GM23338 (cell line): ENCODE results near the gene TNPO1. TPM values are rescaled to one million over a fixed set of nuclear protein-coding genes. Genes with fewer than 3 reads are reported as not detected.

Experiments
- ATAC-seq: fragments of 200-7000 bp; cut with Tn5 transposase; 3 replicates; pipeline ENCODE4 v1.9.1; 2020
- DNase-seq: peaks from one replicate; pipeline ENCODE4 v3.0.0-alpha.2; 2015; ENCODE audit warnings: low spot score
- H2AFZ ChIP-seq: fragments of 200-600 bp; sonication (generic); 2 replicates; pipeline ENCODE4 v1.8.0; 2016; ENCODE audit warnings: antibody characterized with exemption, mild to moderate bottlenecking, moderate library complexity
- H3F3A ChIP-seq: fragments of 200-600 bp; sonication (generic); replicated peaks from 2 replicates; pipeline ENCODE4 v1.8.0; 2017; ENCODE audit warnings: antibody characterized with exemption, mixed run types, low read depth
- H3K27ac ChIP-seq: fragments of 200-600 bp; sonication (generic); 2 replicates; pipeline ENCODE4 v1.6.1; 2016; ENCODE audit warnings: low read depth
- H3K27me3 ChIP-seq: fragments of 200-600 bp; sonication (generic); 2 replicates; pipeline ENCODE4 v1.8.0; 2016; ENCODE audit warnings: mild to moderate bottlenecking, mixed run types, moderate library complexity; ENCODE audit not compliant: insufficient read depth
- H3K36me3 ChIP-seq: fragments of 200-600 bp; sonication (generic); 2 replicates; pipeline ENCODE4 v1.8.0; 2016; ENCODE audit warnings: mild to moderate bottlenecking; ENCODE audit not compliant: insufficient read depth
- H3K4me1 ChIP-seq: fragments of 200-600 bp; sonication (generic); 2 replicates; pipeline ENCODE4 v1.8.0; 2016; ENCODE audit warnings: mild to moderate bottlenecking, moderate library complexity; ENCODE audit not compliant: insufficient read depth
- H3K4me2 ChIP-seq: fragments of 200-600 bp; sonication (generic); 2 replicates; pipeline ENCODE4 v1.7.1; 2017; ENCODE audit warnings: mixed run types
- H3K4me3 ChIP-seq: fragments of 200-600 bp; sonication (generic); 2 replicates; pipeline ENCODE4 v1.6.1; 2016; ENCODE audit warnings: mixed run types
- H3K79me2 ChIP-seq: fragments of 200-600 bp; sonication (generic); replicated peaks from 2 replicates; pipeline ENCODE4 v1.8.0; 2017; ENCODE audit warnings: mild to moderate bottlenecking; ENCODE audit not compliant: insufficient read depth
- H3K9me2 ChIP-seq: fragments of 200-600 bp; sonication (generic); 2 replicates; pipeline ENCODE4 v1.8.0; 2017; ENCODE audit not compliant: insufficient read depth
- H4K20me1 ChIP-seq: fragments of 200-600 bp; sonication (generic); replicated peaks from 2 replicates; pipeline ENCODE4 v1.8.0; 2017; ENCODE audit warnings: mild to moderate bottlenecking; ENCODE audit not compliant: insufficient read depth
- H3K27ac Mint-ChIP-seq: 2 replicates; pipeline ENCODE4 v1.8.0; 2020; ENCODE audit warnings: inconsistent platforms, mild to moderate bottlenecking, moderate library complexity, mixed read lengths
- H3K27me3 Mint-ChIP-seq: 3 replicates; pipeline ENCODE4 v1.8.0; 2022; ENCODE audit warnings: low read depth, mild to moderate bottlenecking, moderate library complexity, mixed read lengths, inconsistent platforms; ENCODE audit not compliant: insufficient read depth, poor library complexity
- H3K36me3 Mint-ChIP-seq: 3 replicates; pipeline ENCODE4 v1.8.0; 2021; ENCODE audit warnings: low read depth, mild to moderate bottlenecking, inconsistent platforms, moderate library complexity, mixed read lengths
- H3K4me1 Mint-ChIP-seq: 3 replicates; pipeline ENCODE4 v1.8.0; 2020; ENCODE audit warnings: mild to moderate bottlenecking, inconsistent platforms, mixed read lengths
- H3K4me3 Mint-ChIP-seq: 3 replicates; pipeline ENCODE4 v1.8.0; 2021; ENCODE audit warnings: moderate library complexity, mild to moderate bottlenecking, inconsistent platforms, mixed read lengths
- H3K9me3 Mint-ChIP-seq: 3 replicates; pipeline ENCODE4 v1.8.0; 2020; ENCODE audit warnings: moderate library complexity, mild to moderate bottlenecking, inconsistent platforms, mixed read lengths
- CREB1 ChIP-seq: fragments of 250-450 bp; sonication (Bioruptor Pico); IDR thresholded peaks from 2 replicates; pipeline ENCODE4 v1.5.0; 2020; ENCODE audit warnings: low read depth, mild to moderate bottlenecking, moderate library complexity
- EZH2 ChIP-seq: fragments of 200-600 bp; sonication (generic); IDR thresholded peaks from one replicate; pipeline ENCODE4 v1.8.0; 2017; ENCODE audit warnings: antibody characterized with exemption, mild to moderate bottlenecking, low read depth; ENCODE audit not compliant: unreplicated experiment
- EZH2phosphoT487 ChIP-seq: fragments of 200-600 bp; sonication (generic); IDR thresholded peaks from one replicate; pipeline ENCODE4 v1.8.1; 2018; ENCODE audit warnings: antibody characterized with exemption; ENCODE audit not compliant: unreplicated experiment
- JUNB ChIP-seq: IDR thresholded peaks from one replicate; pipeline ENCODE4 v1.6.1; 2016; ENCODE audit warnings: antibody characterized with exemption; ENCODE audit not compliant: unreplicated experiment
- NANOG ChIP-seq: IDR thresholded peaks from 2 replicates; pipeline ENCODE4 v1.6.1; 2016; ENCODE audit warnings: antibody characterized with exemption, borderline replicate concordance
- POLR2AphosphoS5 ChIP-seq: IDR thresholded peaks from 2 replicates; pipeline ENCODE4 v1.6.1; 2016; ENCODE audit warnings: antibody characterized with exemption, low read depth
- STAT1 ChIP-seq: IDR thresholded peaks from one replicate; pipeline ENCODE4 v1.6.1; 2016; ENCODE audit warnings: antibody characterized with exemption; ENCODE audit not compliant: unreplicated experiment
- ZNF114 ChIP-seq: fragments of 250-450 bp; sonication (Bioruptor Pico); IDR thresholded peaks from 2 replicates; pipeline ENCODE4 v1.5.0; 2020; ENCODE audit warnings: mild to moderate bottlenecking, moderate library complexity
- ZNF331 ChIP-seq: fragments of 250-450 bp; sonication (Bioruptor Pico); IDR thresholded peaks from 2 replicates; pipeline ENCODE4 v1.5.0; 2020; ENCODE audit warnings: low read depth, mild to moderate bottlenecking, moderate library complexity
- polyA plus RNA-seq: library from polyadenylated mRNA; unstranded; fragments of >200 nt; fragmentation: Nextera tagmentation; extraction: Ambion mirVana; gene quantifications from 2 replicates; pipeline ENCODE4 v1.2.1, GENCODE V29; 2016
- total RNA-seq: library from RNA; depleted of rRNA; stranded (reverse); fragments of >200 nt; shearing (Covaris generic); gene quantifications from 2 replicates; pipeline ENCODE4 v1.2.3, GENCODE V29; 2014
- TF ChIP-seq, protein P1 (sequence below), 2 experiments: fragments of 200-600 bp in 1 of 2; sonication (generic) in 1 of 2; conservative IDR thresholded peaks; 2 replicates each; pipeline versions ENCODE4 v1.5.1 to v1.6.1; 2016 to 2017; ENCODE audit warnings: antibody characterized with exemption in 2 of 2, low read depth in 2 of 2, mild to moderate bottlenecking in 2 of 2, moderate library complexity in 1 of 2
- TF ChIP-seq, protein P2 (sequence below): IDR thresholded peaks from 2 replicates; pipeline ENCODE4 v1.6.1; 2016; ENCODE audit warnings: antibody characterized with exemption
- TF ChIP-seq, protein P3 (sequence below): IDR thresholded peaks from one replicate; pipeline ENCODE4 v1.6.1; 2018; ENCODE audit warnings: antibody characterized with exemption; ENCODE audit not compliant: unreplicated experiment
- TF ChIP-seq, protein P4 (sequence below): fragments of 250-450 bp; sonication (Bioruptor Pico); IDR thresholded peaks from 2 replicates; pipeline ENCODE4 v1.5.0; 2020; ENCODE audit warnings: mild to moderate bottlenecking, moderate library complexity

TNPO1 gene
- total and polyA plus RNA-seq, 2 experiments from 2014 or later, result 117 to 197 TPM

DNA sequence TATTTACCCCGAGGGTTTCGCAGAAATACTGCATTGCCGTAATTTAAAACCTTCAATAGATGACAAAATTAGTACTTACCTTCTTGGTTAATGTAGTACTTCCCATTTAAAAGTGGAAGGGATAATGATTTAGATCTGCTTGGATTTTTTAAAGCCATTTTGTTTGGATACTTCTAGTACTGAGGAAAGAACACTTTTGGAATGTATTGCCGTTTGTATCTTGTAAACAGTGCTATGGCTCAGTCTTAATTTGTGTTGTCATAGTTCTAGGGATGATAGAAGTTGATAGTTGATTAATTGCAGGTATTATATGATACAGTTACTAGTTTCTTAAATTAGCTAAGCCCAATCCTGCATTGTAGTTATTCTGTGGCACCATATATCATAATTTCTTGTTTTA, 33.1 kb downstream of the TNPO1 start:
- Histone ChIP-seq H3K4me2 (peak overlapping the region; percentile 81), H2AFZ (no peak overlapping the region), H3K27ac (no peak overlapping the region), H4K20me1 (peaks cover 36% of the 10 kb centered on the region), H3K79me2 (peaks cover 69% of the 10 kb centered on the region), H3K27me3 (no peaks in the 10 kb centered on the region), H3K36me3 (peaks cover 10% of the 10 kb centered on the region; the same call in 1 of the 2 replicates), H3F3A (no peaks in the 10 kb centered on the region), H3K4me1 (peaks cover 31% of the 10 kb centered on the region; the same call in 1 of the 2 replicates), H3K4me3 (peak overlapping the region; percentile 75), H3K9me2 (no peaks in the 10 kb centered on the region)
- Mint-ChIP-seq H3K36me3 (peaks cover 43% of the 10 kb centered on the region), H3K27me3 (peaks cover 7% of the 10 kb centered on the region), H3K27ac (peak overlapping the region; percentile 48; the same call in 1 of the 2 replicates), H3K4me3 (peak overlapping the region; percentile 97), H3K9me3 (no peaks in the 10 kb centered on the region), H3K4me1 (peaks cover 43% of the 10 kb centered on the region; the same call in 2 of the 3 replicates)
- ATAC-seq (no peak), DNase-seq (no peak)
- no peak for TF ChIP-seq EZH2phosphoT487
- TF ChIP-seq, protein P1, sequence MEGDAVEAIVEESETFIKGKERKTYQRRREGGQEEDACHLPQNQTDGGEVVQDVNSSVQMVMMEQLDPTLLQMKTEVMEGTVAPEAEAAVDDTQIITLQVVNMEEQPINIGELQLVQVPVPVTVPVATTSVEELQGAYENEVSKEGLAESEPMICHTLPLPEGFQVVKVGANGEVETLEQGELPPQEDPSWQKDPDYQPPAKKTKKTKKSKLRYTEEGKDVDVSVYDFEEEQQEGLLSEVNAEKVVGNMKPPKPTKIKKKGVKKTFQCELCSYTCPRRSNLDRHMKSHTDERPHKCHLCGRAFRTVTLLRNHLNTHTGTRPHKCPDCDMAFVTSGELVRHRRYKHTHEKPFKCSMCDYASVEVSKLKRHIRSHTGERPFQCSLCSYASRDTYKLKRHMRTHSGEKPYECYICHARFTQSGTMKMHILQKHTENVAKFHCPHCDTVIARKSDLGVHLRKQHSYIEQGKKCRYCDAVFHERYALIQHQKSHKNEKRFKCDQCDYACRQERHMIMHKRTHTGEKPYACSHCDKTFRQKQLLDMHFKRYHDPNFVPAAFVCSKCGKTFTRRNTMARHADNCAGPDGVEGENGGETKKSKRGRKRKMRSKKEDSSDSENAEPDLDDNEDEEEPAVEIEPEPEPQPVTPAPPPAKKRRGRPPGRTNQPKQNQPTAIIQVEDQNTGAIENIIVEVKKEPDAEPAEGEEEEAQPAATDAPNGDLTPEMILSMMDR (conservative IDR thresholded peaks at IDR 0.05; ENCODE audit: low read depth in 2 of 2), result no peak
- no peak for TF ChIP-seq STAT1
- no peak for TF ChIP-seq JUNB
- no peak for TF ChIP-seq ZNF331 (CRISPR knock-in tag)
- TF ChIP-seq CREB1 (CRISPR knock-in tag), result no peak
- TF ChIP-seq, protein P2, sequence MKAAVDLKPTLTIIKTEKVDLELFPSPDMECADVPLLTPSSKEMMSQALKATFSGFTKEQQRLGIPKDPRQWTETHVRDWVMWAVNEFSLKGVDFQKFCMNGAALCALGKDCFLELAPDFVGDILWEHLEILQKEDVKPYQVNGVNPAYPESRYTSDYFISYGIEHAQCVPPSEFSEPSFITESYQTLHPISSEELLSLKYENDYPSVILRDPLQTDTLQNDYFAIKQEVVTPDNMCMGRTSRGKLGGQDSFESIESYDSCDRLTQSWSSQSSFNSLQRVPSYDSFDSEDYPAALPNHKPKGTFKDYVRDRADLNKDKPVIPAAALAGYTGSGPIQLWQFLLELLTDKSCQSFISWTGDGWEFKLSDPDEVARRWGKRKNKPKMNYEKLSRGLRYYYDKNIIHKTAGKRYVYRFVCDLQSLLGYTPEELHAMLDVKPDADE, result no peak
- no peak for TF ChIP-seq NANOG
- no peak for TF ChIP-seq EZH2
- no peak for TF ChIP-seq POLR2AphosphoS5
- no peak for TF ChIP-seq ZNF114
- TF ChIP-seq, protein P3, sequence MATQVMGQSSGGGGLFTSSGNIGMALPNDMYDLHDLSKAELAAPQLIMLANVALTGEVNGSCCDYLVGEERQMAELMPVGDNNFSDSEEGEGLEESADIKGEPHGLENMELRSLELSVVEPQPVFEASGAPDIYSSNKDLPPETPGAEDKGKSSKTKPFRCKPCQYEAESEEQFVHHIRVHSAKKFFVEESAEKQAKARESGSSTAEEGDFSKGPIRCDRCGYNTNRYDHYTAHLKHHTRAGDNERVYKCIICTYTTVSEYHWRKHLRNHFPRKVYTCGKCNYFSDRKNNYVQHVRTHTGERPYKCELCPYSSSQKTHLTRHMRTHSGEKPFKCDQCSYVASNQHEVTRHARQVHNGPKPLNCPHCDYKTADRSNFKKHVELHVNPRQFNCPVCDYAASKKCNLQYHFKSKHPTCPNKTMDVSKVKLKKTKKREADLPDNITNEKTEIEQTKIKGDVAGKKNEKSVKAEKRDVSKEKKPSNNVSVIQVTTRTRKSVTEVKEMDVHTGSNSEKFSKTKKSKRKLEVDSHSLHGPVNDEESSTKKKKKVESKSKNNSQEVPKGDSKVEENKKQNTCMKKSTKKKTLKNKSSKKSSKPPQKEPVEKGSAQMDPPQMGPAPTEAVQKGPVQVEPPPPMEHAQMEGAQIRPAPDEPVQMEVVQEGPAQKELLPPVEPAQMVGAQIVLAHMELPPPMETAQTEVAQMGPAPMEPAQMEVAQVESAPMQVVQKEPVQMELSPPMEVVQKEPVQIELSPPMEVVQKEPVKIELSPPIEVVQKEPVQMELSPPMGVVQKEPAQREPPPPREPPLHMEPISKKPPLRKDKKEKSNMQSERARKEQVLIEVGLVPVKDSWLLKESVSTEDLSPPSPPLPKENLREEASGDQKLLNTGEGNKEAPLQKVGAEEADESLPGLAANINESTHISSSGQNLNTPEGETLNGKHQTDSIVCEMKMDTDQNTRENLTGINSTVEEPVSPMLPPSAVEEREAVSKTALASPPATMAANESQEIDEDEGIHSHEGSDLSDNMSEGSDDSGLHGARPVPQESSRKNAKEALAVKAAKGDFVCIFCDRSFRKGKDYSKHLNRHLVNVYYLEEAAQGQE, result no peak
- TF ChIP-seq, protein P4, sequence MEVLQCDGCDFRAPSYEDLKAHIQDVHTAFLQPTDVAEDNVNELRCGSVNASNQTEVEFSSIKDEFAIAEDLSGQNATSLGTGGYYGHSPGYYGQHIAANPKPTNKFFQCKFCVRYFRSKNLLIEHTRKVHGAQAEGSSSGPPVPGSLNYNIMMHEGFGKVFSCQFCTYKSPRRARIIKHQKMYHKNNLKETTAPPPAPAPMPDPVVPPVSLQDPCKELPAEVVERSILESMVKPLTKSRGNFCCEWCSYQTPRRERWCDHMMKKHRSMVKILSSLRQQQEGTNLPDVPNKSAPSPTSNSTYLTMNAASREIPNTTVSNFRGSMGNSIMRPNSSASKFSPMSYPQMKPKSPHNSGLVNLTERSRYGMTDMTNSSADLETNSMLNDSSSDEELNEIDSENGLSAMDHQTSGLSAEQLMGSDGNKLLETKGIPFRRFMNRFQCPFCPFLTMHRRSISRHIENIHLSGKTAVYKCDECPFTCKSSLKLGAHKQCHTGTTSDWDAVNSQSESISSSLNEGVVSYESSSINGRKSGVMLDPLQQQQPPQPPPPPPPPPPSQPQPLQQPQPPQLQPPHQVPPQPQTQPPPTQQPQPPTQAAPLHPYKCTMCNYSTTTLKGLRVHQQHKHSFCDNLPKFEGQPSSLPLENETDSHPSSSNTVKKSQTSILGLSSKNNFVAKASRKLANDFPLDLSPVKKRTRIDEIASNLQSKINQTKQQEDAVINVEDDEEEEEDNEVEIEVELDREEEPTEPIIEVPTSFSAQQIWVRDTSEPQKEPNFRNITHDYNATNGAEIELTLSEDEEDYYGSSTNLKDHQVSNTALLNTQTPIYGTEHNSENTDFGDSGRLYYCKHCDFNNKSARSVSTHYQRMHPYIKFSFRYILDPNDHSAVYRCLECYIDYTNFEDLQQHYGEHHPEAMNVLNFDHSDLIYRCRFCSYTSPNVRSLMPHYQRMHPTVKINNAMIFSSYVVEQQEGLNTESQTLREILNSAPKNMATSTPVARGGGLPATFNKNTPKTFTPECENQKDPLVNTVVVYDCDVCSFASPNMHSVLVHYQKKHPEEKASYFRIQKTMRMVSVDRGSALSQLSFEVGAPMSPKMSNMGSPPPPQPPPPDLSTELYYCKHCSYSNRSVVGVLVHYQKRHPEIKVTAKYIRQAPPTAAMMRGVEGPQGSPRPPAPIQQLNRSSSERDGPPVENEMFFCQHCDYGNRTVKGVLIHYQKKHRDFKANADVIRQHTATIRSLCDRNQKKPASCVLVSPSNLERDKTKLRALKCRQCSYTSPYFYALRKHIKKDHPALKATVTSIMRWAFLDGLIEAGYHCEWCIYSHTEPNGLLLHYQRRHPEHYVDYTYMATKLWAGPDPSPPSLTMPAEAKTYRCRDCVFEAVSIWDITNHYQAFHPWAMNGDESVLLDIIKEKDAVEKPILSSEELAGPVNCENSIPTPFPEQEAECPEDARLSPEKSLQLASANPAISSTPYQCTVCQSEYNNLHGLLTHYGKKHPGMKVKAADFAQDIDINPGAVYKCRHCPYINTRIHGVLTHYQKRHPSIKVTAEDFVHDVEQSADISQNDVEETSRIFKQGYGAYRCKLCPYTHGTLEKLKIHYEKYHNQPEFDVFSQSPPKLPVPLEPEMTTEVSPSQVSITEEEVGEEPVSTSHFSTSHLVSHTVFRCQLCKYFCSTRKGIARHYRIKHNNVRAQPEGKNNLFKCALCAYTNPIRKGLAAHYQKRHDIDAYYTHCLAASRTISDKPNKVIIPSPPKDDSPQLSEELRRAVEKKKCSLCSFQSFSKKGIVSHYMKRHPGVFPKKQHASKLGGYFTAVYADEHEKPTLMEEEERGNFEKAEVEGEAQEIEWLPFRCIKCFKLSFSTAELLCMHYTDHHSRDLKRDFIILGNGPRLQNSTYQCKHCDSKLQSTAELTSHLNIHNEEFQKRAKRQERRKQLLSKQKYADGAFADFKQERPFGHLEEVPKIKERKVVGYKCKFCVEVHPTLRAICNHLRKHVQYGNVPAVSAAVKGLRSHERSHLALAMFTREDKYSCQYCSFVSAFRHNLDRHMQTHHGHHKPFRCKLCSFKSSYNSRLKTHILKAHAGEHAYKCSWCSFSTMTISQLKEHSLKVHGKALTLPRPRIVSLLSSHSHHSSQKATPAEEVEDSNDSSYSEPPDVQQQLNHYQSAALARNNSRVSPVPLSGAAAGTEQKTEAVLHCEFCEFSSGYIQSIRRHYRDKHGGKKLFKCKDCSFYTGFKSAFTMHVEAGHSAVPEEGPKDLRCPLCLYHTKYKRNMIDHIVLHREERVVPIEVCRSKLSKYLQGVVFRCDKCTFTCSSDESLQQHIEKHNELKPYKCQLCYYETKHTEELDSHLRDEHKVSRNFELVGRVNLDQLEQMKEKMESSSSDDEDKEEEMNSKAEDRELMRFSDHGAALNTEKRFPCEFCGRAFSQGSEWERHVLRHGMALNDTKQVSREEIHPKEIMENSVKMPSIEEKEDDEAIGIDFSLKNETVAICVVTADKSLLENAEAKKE (CRISPR knock-in tag), result no peak
